Calu3 (cell line): ENCODE data around the gene ZNF823. TPM values are rescaled to one million over a fixed set of nuclear protein-coding genes. Genes with fewer than 3 reads are reported as not detected.

Source experiments
- Bru-seq: library from RNA; stranded (reverse); fragments of 400-500 nt; gene quantifications from one replicate; lab custom pipeline; 2021; lab: Mats Ljungman, UMichigan
- BruChase-seq, 2 experiments: library from RNA; stranded (reverse); fragments of 400-500 nt; gene quantifications; one replicate each; lab custom pipeline; 2021; lab: Mats Ljungman, UMichigan
- BruUV-seq: library from RNA; stranded (reverse); fragments of 400-500 nt; replicated peaks from 2 replicates; lab custom pipeline; 2021; lab: Mats Ljungman, UMichigan
- CTCF ChIA-PET: fragments of 300-600 bp; sonication (Branson Sonifier 250); formaldehyde crosslinking; loops from one replicate; lab custom pipeline; 2022; ENCODE audit warnings: antibody characterized with exemption; lab: Charles Lee
- DNase-seq: peaks from one replicate; pipeline ENCODE4 v3.0.0; 2022
- H3K27ac Mint-ChIP-seq: one replicate; pipeline ENCODE4 v1.8.0; 2022; ENCODE audit warnings: mixed read lengths; ENCODE audit not compliant: unreplicated experiment
- H3K27me3 Mint-ChIP-seq: one replicate; pipeline ENCODE4 v1.8.0; 2022; ENCODE audit warnings: mixed read lengths; ENCODE audit not compliant: unreplicated experiment
- H3K36me3 Mint-ChIP-seq: one replicate; pipeline ENCODE4 v1.8.0; 2022; ENCODE audit warnings: mild to moderate bottlenecking, moderate library complexity, mixed read lengths; ENCODE audit not compliant: insufficient read depth, unreplicated experiment
- H3K4me1 Mint-ChIP-seq: one replicate; pipeline ENCODE4 v1.8.0; 2022; ENCODE audit warnings: mild to moderate bottlenecking, low read depth, mixed read lengths; ENCODE audit not compliant: unreplicated experiment
- H3K4me3 Mint-ChIP-seq: one replicate; pipeline ENCODE4 v1.8.0; 2022; ENCODE audit warnings: mild to moderate bottlenecking, low read depth, moderate library complexity, mixed read lengths; ENCODE audit not compliant: unreplicated experiment
- H3K9me3 Mint-ChIP-seq: one replicate; pipeline ENCODE4 v1.8.0; 2022; ENCODE audit warnings: low read depth, mixed read lengths; ENCODE audit not compliant: unreplicated experiment
- CTCF ChIP-seq: fragments of 200-600 bp; IDR thresholded peaks from one replicate; pipeline ENCODE4 v1.8.0; 2022; ENCODE audit warnings: antibody characterized with exemption; ENCODE audit not compliant: unreplicated experiment
- intact Hi-C: fragments of 100-400 bp; cut with micrococcal nuclease; formaldehyde crosslinking; loops from one replicate; pipeline ENCODE4 v1.10.0; 2022; ENCODE audit not compliant: unreplicated experiment
- long read RNA-seq: library from polyadenylated mRNA; stranded (forward); transcript quantifications from one replicate; pipeline ENCODE4 v2.0.0, GENCODE V29; 2022
- total RNA-seq: library from RNA; stranded (reverse); gene quantifications from 2 replicates; pipeline ENCODE4 v1.2.3, GENCODE V29; 2022

Gene ZNF823
- 7.4 and 7.9 TPM in 2 replicates for total RNA-seq
- Bru-seq, nascent RNA: percentile 67 among the genes with signal in this experiment
- BruChase-seq, experiment 1, labeled RNA remaining after a 6-hour chase: percentile 58 among the genes with signal in this experiment
- percentile 64 among the genes with signal in this experiment for BruChase-seq, experiment 2, labeled RNA remaining after a 2-hour chase
- long read RNA-seq, partial matches to known transcripts: 0 of 15 reads
- long read RNA-seq, other reads (novel, unspliced or antisense): 9 of 15 reads

GRCh38 chr19:11738746-11739620 is at the start of gene ZNF823:
ZNF823 (minus strand) TSS chr19:11738946; CDS start chr19:11738819, 127 bp downstream.
- peaks cover 2% of the 10 kb centered on the region for H3K9me3 Mint-ChIP-seq
- BruUV-seq: TSS peak; percentile 95
- H3K36me3 Mint-ChIP-seq: peaks cover 36% of the 10 kb centered on the region
- CTCF ChIA-PET: interaction anchor here (0.6 to 0.8 kb wide), 3 partner anchors 39 to 1188 kb away, joined by 3 to 10 read pairs (median 5); no protein-coding TSS in a partner anchor
- intact Hi-C loops: no loop called here
- no peak for TF ChIP-seq CTCF
- peak within 1 kb of the TSS; percentile 95 for H3K4me3 Mint-ChIP-seq
- no peaks in the 10 kb centered on the region for H3K27me3 Mint-ChIP-seq
- DNase-seq: peak; percentile 97
- peaks cover 8% of the 10 kb centered on the region for H3K4me1 Mint-ChIP-seq
- H3K27ac Mint-ChIP-seq: peak within 1 kb of the TSS; percentile 97

GRCh38 chr19:11787536-11787935 is 48.8 kb upstream of the ZNF823 start:
- Mint-ChIP-seq H3K9me3 (peaks cover 10% of the 10 kb centered on the region), H3K27ac (no peak overlapping the region), H3K4me3 (no peak overlapping the region), H3K36me3 (peaks cover 7% of the 10 kb centered on the region), H3K27me3 (no peaks in the 10 kb centered on the region), H3K4me1 (no peaks in the 10 kb centered on the region)
- no TSS peak for BruUV-seq
- CTCF ChIA-PET: no interaction called here
- intact Hi-C loops: no loop called here
- no peak for DNase-seq
- TF ChIP-seq CTCF: no peak

DNA sequence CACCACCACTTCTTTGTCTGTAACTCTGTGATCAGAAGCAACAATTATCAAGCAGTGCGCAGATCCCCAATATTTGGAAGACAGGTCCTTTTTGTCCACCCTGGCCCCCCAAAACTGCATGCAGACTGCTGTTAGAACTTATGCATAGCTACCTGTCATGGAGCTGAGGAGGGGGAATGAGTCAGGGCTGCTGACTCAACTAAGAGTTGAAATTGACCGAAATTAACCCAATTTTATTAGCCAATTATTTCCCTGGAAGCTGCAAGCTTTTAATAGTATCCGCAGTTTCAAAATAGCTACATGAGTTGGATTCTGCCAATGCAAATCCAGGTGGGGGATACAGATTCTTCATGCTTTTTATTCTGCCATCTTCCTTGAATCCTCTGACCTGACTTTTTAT is 45.6 kb upstream of the ZNF823 start:
- peaks cover 5% of the 10 kb centered on the region for H3K9me3 Mint-ChIP-seq

More for the DNA sequence above, 45.6 kb upstream of the ZNF823 start:
- H3K4me3 Mint-ChIP-seq: no peak overlapping the region
- H3K36me3 Mint-ChIP-seq: peaks cover 7% of the 10 kb centered on the region
- DNase-seq: no peak
- no peak for TF ChIP-seq CTCF
- no peak overlapping the region for H3K27ac Mint-ChIP-seq
- CTCF ChIA-PET: no interaction called here
- no peaks in the 10 kb centered on the region for H3K27me3 Mint-ChIP-seq
- intact Hi-C loops: no loop called here
- H3K4me1 Mint-ChIP-seq: no peaks in the 10 kb centered on the region
- no TSS peak for BruUV-seq
